ENCODE results near the gene SKAP1.

DNA sequence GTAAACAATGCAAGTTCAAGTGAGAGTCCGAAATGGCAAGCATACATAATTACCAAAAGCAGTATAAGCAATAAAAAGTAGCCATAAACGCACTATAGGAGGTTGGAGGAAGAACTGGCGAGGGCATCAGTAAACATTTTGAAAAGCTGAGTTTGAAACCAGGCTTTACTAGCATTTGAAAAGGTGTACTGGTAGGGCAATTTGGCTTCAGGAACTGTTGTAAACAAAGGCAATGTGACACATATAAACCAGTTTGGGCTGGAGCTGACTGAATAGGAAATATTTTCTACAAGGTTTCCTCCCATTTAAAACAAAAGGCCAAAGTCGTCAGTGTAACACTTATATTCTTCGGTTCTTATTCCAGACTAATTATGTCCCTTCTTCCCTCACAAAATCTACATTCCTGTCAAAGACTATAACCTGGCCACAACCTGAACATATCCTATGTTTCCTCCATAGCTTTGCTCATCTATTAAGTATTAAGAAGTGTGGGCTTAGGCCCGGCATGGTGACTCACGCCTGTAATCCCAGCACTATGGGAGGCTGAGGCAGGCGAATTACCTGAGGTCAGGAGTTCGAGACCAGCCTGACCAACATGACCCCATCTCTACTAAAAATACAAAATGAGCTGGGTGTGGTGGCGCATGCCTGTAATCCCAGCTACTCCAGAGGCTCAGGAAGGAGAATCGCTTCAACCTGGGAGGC lies 336.5 kb downstream of the SKAP1 start:
- TF ChIP-seq POLR2A (IDR thresholded peaks at IDR 0.05): no peak
- TF ChIP-seq, protein P1, sequence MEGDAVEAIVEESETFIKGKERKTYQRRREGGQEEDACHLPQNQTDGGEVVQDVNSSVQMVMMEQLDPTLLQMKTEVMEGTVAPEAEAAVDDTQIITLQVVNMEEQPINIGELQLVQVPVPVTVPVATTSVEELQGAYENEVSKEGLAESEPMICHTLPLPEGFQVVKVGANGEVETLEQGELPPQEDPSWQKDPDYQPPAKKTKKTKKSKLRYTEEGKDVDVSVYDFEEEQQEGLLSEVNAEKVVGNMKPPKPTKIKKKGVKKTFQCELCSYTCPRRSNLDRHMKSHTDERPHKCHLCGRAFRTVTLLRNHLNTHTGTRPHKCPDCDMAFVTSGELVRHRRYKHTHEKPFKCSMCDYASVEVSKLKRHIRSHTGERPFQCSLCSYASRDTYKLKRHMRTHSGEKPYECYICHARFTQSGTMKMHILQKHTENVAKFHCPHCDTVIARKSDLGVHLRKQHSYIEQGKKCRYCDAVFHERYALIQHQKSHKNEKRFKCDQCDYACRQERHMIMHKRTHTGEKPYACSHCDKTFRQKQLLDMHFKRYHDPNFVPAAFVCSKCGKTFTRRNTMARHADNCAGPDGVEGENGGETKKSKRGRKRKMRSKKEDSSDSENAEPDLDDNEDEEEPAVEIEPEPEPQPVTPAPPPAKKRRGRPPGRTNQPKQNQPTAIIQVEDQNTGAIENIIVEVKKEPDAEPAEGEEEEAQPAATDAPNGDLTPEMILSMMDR (IDR thresholded peaks at IDR 0.05): no peak
